A673 (cell line): ENCODE measurements around the gene SNRPD1.

ENCODE experiments used
- EZH2 ChIP-seq: fragments of 200-600 bp; sonication (generic); IDR thresholded peaks from 2 replicates; pipeline ENCODE4 v1.6.1; 2017; ENCODE audit warnings: borderline replicate concordance, low read depth, mild to moderate bottlenecking, mixed read lengths, antibody characterized with exemption, low read length; ENCODE audit not compliant: poor library complexity, severe bottlenecking
- TF ChIP-seq, protein P1 (sequence below): fragments of 300-800, 200-600 bp; sonication (generic); conservative IDR thresholded peaks from 2 replicates; pipeline ENCODE4 v1.5.1; 2017; ENCODE audit warnings: low read depth, mild to moderate bottlenecking, antibody characterized with exemption, low read length, moderate library complexity, mixed read lengths

DNA sequence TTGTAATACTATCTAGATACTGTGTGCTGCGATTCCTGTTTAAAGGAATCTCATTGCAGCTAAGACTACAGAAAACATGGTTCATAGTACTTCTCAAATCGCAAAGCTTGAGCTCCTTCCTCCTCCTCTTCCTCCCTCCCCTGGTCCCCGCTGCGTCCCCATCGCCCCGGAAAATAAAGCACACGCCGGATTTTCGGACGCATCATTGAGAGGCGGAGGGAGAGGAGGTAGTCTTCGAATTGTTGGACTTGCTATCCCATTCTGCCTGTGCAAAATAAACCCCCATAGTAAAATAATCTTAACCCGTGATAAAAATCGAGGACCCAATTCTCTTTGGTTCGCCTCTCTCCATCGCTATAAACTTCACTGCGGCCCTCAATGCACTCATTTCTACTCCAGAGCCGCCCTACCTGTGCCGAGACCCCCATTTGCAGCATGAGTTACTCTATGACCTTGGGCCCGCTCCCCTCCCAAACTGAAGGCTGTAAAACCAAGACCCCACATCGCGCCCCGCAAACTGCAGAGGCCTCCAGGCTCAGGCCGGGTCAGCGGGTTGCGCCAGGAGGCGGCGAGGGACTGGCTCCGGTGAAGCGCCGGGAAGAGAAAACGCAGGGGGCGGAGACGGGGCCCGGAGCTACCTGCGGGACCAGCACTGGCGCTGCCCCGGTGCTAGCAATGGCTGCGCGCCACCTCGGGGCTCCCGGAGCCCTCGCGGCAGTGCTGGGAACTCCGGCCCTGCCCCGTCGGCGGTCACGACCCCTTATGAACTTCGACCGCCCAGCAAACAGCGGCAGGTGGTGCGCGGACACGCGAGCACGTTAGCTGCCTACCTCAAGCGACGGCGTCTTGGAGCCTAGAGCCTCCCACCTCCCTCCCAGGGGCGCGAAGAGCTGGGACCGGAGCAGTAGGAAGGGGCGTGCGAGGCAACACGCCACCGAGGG lies 12.3 kb upstream of the SNRPD1 start:
- TF ChIP-seq, protein P1, sequence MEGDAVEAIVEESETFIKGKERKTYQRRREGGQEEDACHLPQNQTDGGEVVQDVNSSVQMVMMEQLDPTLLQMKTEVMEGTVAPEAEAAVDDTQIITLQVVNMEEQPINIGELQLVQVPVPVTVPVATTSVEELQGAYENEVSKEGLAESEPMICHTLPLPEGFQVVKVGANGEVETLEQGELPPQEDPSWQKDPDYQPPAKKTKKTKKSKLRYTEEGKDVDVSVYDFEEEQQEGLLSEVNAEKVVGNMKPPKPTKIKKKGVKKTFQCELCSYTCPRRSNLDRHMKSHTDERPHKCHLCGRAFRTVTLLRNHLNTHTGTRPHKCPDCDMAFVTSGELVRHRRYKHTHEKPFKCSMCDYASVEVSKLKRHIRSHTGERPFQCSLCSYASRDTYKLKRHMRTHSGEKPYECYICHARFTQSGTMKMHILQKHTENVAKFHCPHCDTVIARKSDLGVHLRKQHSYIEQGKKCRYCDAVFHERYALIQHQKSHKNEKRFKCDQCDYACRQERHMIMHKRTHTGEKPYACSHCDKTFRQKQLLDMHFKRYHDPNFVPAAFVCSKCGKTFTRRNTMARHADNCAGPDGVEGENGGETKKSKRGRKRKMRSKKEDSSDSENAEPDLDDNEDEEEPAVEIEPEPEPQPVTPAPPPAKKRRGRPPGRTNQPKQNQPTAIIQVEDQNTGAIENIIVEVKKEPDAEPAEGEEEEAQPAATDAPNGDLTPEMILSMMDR: no peak
- TF ChIP-seq EZH2: no peak
